ENCODE data around the gene IKZF4. TPM values are rescaled to one million over a fixed set of nuclear protein-coding genes. Genes with fewer than 3 reads are reported as not detected.

Gene IKZF4
- total and polyA plus RNA-seq, 8 donors: 1.8 to 5.0 (median 3.1) TPM

DNA sequence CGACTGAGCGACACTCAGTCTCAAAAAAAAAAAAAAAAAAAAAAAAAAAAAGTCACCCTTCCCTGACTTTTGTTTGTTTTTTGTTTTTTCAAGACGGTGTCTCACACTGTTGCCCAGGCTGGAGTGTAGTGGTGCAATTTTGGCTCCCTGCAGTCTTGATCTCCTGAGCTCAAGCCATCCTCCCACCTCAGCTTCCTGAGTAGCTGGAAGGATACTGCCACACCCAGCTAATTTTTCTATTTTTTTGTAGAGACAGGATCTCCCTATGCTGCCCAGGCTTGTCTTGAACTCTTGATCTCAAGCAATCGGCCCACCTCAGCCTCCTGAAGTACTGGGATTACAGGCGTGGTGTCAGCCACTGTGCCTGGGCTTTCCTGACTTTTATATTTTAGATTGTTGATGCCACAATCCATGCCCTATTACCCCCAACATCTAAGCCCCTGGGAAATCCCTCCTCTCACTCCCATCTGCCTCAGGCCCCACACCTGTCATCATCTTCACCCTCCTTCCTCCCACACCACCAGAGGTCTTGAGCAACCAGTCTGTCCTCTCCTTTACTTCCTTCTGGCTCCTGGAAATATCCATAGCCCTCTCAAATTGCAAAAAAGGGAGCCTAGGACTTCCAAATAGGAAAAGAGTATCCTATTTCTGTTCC is 7.8 kb downstream of the IKZF4 start:
- peak overlapping the region in 2 of 4 donors; percentile 33 to 57 for H3K27ac ChIP-seq
- WGBS, 2 donors: 61 to 84% methylated on average over 3 to 5 of the region's 5 CpGs
- H3K9me3 ChIP-seq: no peaks in the 10 kb centered on the region
- H3K36me3 ChIP-seq: peaks cover 0 to 3% (median 0%) of the 10 kb centered on the region in 3 donors
- FAIRE-seq: no peak
- ATAC-seq: peak in 3 of 4 donors; percentile 9 to 46 (median 25)
- no peak overlapping the region for H3K4me3 ChIP-seq
- peaks cover 0 to 8% (median 5%) of the 10 kb centered on the region in 3 donors for H3K4me1 ChIP-seq
- H3K27me3 ChIP-seq: no peaks in the 10 kb centered on the region
- intact Hi-C loops (cut with DNase I): no loop called here
- TF ChIP-seq, protein P1, sequence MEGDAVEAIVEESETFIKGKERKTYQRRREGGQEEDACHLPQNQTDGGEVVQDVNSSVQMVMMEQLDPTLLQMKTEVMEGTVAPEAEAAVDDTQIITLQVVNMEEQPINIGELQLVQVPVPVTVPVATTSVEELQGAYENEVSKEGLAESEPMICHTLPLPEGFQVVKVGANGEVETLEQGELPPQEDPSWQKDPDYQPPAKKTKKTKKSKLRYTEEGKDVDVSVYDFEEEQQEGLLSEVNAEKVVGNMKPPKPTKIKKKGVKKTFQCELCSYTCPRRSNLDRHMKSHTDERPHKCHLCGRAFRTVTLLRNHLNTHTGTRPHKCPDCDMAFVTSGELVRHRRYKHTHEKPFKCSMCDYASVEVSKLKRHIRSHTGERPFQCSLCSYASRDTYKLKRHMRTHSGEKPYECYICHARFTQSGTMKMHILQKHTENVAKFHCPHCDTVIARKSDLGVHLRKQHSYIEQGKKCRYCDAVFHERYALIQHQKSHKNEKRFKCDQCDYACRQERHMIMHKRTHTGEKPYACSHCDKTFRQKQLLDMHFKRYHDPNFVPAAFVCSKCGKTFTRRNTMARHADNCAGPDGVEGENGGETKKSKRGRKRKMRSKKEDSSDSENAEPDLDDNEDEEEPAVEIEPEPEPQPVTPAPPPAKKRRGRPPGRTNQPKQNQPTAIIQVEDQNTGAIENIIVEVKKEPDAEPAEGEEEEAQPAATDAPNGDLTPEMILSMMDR (IDR thresholded peaks at IDR 0.05): no peak
- DNase-seq: no peak

DNA sequence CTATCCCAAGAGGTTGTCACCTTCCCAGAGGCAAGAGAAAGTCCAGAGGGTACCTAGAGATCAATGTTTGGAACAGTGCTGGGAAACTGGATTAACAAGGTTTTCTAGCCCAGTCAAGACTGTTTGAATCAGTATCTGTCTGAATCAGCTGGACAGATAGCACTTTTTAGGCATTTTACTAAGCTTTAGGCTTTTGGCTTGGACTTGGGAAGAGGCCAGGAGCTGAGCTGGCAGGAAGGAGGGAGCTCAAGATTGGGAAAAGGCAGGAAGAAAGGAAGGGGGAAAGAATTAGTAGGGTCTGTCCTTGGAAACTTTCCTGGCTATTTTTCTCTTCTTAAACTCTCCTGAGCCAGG is 8.3 kb downstream of the IKZF4 start:
- peaks cover 0 to 8% (median 5%) of the 10 kb centered on the region in 3 donors for H3K4me1 ChIP-seq
- intact Hi-C loops (cut with DNase I): no loop called here
- H3K9me3 ChIP-seq: no peaks in the 10 kb centered on the region
- DNase-seq (no peak), ATAC-seq (peak; percentile 31 to 68 (median 41)), FAIRE-seq (no peak)
- TF ChIP-seq, protein P1 (IDR thresholded peaks at IDR 0.05): no peak
- H3K27me3 ChIP-seq: no peaks in the 10 kb centered on the region
- peak overlapping the region in 2 of 4 donors; percentile 33 to 57 for H3K27ac ChIP-seq
- H3K36me3 ChIP-seq: peaks cover 0 to 3% (median 0%) of the 10 kb centered on the region in 3 donors
- no peak overlapping the region for H3K4me3 ChIP-seq

DNA sequence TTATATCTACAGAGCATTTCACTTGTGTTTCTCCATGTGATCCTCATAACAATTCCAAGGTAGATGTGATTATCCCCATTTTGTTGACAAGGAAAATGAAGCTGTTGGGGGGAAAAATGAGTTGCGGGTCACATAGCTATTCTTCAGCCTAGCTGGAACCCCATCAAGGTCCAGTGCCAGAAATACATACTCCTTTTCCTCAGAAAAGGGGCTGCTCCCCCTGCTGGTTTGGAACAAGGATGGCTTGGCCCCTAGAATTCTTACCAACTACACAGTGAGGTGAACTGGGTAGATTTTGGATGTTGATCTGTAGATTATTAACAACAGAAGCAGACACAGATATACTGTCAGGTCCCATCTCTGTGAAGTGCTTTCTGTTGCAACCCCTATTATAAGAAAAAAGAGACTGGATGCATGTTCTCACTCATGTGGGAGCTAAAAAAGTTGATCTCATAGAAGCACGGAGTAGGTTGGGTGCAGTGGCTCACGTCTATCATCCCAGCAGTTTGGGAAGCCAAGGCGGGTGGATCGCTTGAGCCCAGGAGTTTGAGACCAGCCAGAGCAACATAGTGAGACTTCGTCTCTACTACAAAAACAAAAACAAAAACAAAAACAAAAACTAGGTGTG is 8.9 kb downstream of the IKZF4 start:
- H3K27ac ChIP-seq: peak overlapping the region in 1 of 4 donors; percentile 33
- ATAC-seq (peak; percentile 77 to 96 (median 90)), DNase-seq (peak in 3 of 6 donors; percentile 31 to 53 (median 38)), FAIRE-seq (no peak)
- peaks cover 0 to 8% (median 5%) of the 10 kb centered on the region in 3 donors for H3K4me1 ChIP-seq
- no peaks in the 10 kb centered on the region for H3K9me3 ChIP-seq
- intact Hi-C loops (cut with DNase I): loop anchor here in 1 of 3 donors (10.0 kb wide), 1 partner anchor 295 kb away; no protein-coding TSS in a partner anchor
- H3K27me3 ChIP-seq: no peaks in the 10 kb centered on the region
- H3K4me3 ChIP-seq: no peak overlapping the region
- peaks cover 0 to 5% (median 3%) of the 10 kb centered on the region in 3 donors for H3K36me3 ChIP-seq
- TF ChIP-seq, protein P1 (IDR thresholded peaks at IDR 0.05): peak in 3 of 4 donors; percentile 34 to 54 (median 41)
- 71 to 75% methylated on average over 6 of the region's 6 CpGs for WGBS, 2 donors

DNA sequence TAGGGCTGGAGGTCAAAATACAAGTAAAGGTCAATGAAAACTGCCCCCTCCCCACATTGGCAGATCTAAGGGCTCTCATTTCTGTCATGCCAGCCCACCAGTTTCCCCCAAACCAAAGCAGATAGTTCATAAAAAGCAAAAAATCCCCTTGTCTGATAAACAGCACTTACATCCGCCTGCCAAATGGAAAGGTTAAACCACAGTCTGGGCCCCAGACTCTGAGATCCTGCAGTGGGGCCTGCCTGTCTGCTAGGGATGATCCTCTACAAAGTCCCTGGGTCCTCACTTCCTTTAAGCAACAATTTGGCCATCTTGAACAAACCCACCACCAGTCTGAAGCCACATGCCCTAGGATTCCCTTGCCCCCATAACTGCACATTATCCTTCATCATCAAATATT is 11.1 kb downstream of the IKZF4 start:
- Histone ChIP-seq H3K27me3 (no peaks in the 10 kb centered on the region), H3K9me3 (no peaks in the 10 kb centered on the region), H3K4me3 (no peak overlapping the region), H3K4me1 (peaks cover 0 to 8% (median 5%) of the 10 kb centered on the region in 3 donors), H3K27ac (no peak overlapping the region), H3K36me3 (peaks cover 0 to 7% (median 3%) of the 10 kb centered on the region in 3 donors)
- TF ChIP-seq, protein P1 (IDR thresholded peaks at IDR 0.05): no peak
- WGBS, 2 donors: 87 to 94% methylated on average over 1 of the region's 1 CpG
- FAIRE-seq (no peak), DNase-seq (no peak), ATAC-seq (no peak)
- intact Hi-C loops (cut with DNase I): loop anchor here in 1 of 3 donors (10.0 kb wide), 1 partner anchor 297 kb away; no protein-coding TSS in a partner anchor

All from pancreas (tissue), 10 donors.